Suprapubic skin (tissue), 4 donors: ENCODE results near the gene ENG.
"Not testable (repeated sequence)": the region's sequence is repeated elsewhere in the genome, so short reads cannot be mapped to it uniquely, and the experiment has no call there.

Source experiments
- CTCF ChIP-seq, 2 donors: fragments of 200-600 bp in 1 of 2; fragments of 450-650 bp in 1 of 2; sonication (generic) in 1 of 2; IDR thresholded peaks; one replicate each; pipeline ENCODE4 v1.5.1; 2016 to 2019; ENCODE audit warnings: antibody characterized with exemption in 2 of 2, mild to moderate bottlenecking in 1 of 2, moderate library complexity in 1 of 2
- EP300 ChIP-seq: sonication (generic); formaldehyde crosslinking; IDR thresholded peaks from one replicate; pipeline ENCODE4 v1.6.1; 2017; ENCODE audit warnings: antibody characterized with exemption
- POLR2A ChIP-seq, 2 donors: fragments of 450-650 bp; IDR thresholded peaks; one replicate each; pipeline ENCODE4 v1.6.1; 2017; ENCODE audit warnings: antibody characterized with exemption in 2 of 2, mild to moderate bottlenecking in 2 of 2, moderate library complexity in 2 of 2
- POLR2AphosphoS5 ChIP-seq, 3 donors: sonication (generic); formaldehyde crosslinking; IDR thresholded peaks; one replicate each; pipeline ENCODE4 v1.6.1; 2017; ENCODE audit warnings: antibody characterized with exemption in 3 of 3

GRCh38 chr9:127836561-127836960 lies 17.9 kb downstream of the ENG start:
- TF ChIP-seq CTCF (IDR thresholded peaks at IDR 0.05); POLR2A (IDR thresholded peaks at IDR 0.05); POLR2AphosphoS5 (IDR thresholded peaks at IDR 0.05); EP300: not testable (repeated sequence)
